GM18870 (cell line): Measurements from ENCODE around the gene RBM6.
A peak's percentile ranks its signal among the peaks of the same experiment; 100 is the strongest.

Experiments used
- ATAC-seq: cut with Tn5 transposase; IDR thresholded peaks from one replicate; pipeline ENCODE4 v1.9.1; 2021; ENCODE audit warnings: moderate library complexity; ENCODE audit not compliant: unreplicated experiment

RBM6 gene

GRCh38 chr3:50088725-50089608 lies 149.0 kb downstream of the RBM6 start, which contains the start of gene RBM5:
TSS of gene RBM5 (plus strand) at chr3:50088919. CDS start at chr3:50090435, 1,516 bp downstream.
- ATAC-seq = peak; percentile 89

GRCh38 chr3:50089609-50089945 lies 149.6 kb downstream of the RBM6 start:
- no peak for ATAC-seq

DNA sequence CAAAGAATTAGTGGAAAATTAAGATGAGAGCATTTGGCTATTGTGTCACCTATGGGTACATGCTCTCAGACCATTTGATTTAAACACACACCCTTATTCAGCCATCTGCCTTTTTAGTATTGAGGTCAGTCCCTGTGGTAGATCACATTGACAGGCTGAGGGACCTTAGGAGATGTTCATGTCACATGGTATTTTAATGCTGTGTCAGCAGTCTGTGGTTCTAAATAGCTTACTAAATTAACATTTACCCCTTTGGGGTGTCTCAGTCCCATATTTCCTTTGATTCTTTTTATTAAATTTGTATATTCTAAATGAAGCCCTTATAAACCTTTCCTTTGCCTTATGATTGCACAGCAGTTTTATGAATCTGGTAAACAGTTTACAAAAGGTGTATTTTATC lies 151.0 kb downstream of the RBM6 start:
- no peak for ATAC-seq

- no peak for ATAC-seq
These were observed 155.5 kb downstream of the RBM6 start for GRCh38 chr3:50095352-50095998.

DNA sequence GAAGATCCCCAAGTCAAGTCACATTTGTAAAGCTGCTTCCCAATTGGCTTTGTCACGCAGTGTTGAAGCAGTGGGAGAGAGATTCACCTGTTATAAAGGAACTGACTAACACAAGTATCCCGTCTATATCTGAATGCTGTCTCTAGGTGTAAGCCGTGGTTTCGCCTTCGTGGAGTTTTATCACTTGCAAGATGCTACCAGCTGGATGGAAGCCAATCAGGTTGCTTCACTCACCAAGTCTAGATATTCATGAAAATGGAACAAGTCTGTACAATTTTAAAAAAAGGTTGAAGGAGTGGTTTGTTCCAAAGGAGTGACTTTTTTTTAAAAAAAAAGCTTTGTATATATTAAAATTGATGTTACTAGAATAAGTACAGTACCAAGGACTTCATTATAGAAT lies 160.4 kb downstream of the RBM6 start:
- ATAC-seq = no peak

- no peak for ATAC-seq
These were observed 161.3 kb downstream of the RBM6 start for GRCh38 chr3:50100956-50101845.

DNA sequence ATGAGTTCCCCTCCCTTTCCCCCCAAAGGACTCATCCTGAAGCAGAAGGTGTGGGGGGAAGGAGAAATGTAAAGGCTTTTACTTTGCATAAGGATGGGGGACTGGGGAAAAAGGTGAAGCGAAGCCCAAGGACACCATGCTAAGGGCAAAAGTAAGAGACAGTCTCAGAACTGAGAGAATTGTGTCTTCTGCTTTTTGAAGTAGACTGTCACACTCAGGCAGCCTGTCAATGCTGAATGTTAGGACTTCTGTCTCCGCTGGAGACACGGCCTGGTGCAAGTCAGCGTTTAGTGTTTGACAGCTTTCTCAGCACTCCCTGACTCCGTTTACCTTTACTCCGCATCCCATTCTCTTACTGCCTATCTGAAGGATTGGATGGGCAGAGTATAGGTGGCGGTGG lies 162.6 kb downstream of the RBM6 start:
- ATAC-seq = no peak

DNA sequence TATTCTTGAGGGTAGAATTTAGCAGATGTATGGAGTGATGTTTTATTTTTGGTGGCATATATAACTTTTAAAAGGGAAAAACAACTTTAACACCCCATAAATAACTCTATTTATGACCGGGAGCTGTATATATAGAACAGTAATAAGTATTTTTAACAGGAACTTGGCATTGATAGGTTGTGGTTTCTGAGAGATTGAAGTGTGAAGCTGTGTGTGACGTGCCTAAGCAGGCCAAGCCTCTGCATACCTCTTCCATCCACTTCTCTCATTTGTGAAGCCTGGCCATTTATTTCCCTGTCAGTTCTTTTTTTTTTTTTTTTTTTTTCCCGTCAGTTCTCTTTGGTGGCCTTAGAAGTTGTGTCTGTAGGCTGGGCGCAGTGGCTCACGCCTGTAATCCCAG lies 171.8 kb downstream of the RBM6 start:
- ATAC-seq = no peak

DNA sequence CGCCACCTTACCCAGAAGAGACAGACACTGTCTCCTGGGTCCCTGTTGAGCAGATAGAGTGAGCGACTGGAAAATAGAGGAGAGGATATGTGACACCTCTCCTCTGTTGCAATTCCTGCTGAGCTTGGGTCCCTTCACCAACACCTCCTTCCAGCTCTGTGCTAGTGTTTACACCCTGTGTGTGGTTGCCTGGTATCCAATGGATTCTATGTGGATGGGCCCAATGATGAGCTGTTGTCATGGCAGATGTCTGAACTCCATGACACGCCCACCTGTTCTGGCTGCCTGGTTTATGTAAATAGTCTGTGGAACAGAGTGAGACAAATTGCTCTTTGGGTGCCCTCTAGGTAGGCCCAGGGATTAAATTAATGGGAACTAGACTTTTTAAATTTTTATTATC lies 172.5 kb downstream of the RBM6 start:
- no peak for ATAC-seq

- ATAC-seq = no peak
These were observed 177.2 kb downstream of the RBM6 start for GRCh38 chr3:50117120-50117519.

DNA sequence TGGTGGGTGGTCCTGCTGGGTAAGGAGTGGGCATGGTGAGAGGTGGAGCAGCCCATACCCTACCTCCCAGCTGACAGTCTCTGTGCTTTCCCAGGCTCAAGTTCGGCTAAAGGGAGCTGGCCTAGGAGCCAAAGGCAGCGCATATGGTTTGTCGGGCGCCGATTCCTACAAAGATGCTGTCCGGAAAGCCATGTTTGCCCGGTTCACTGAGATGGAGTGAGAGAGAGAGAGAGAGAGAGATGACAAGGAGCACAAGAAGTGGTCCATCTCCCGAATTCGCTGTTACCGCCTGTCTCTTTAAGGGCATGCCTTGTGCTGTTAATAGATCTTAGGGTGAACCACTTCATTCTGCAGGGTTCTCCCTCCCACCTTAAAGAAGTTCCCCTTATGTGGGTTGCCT lies 178.3 kb downstream of the RBM6 start:
- no peak for ATAC-seq

DNA sequence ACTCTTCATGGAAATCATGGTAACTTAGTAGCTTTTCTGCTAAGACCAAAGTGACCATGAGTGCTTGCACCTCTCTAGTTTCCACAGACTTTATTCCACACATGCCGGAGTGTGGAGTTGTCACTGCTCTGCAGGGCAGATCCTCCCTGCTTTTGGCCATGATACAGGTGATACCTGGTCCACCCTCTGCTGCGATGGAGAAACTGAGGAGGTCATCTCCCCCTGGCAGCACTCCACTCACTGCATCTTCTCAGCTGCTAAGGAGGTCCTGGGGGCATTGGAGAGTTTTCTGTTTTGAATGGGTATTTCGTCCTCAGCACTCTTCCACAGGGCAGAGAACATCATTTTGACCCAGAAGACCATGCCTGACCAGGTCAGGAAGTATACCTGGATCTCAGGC lies 179.8 kb downstream of the RBM6 start:
- no peak for ATAC-seq

DNA sequence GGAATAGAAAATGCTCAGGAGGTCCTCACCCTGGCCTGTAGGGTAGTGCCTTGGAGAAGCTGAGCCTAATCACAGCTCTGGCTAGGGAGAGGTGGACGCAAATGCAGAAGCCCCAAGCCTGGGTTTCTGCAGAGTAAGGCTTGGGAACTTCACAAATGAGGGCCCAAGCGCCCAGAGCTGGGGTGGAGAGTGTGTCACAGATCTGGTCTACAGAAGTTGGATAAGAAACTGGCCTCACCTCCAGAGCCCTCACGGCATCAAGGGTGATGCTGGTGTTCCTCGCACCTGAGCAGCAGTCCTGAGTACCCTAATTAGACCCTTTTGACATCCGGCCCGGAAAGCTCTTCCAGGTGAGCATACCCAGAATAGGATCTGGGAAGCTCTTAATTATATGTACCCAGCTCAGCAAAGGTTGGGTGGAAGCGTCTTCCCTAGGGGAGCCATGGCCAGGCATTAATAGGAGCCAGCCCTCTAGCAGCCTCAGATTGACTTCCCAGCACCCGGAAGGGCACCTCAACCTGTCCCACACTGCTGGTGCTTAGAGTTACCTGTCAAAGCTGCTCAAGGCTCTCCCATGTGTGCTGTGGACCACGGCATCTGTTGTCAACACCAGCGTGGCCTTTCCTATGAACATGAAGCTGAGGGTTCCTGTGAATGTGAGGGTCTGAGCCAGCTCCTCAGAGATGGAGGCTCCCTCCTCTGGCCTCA lies 180.6 kb downstream of the RBM6 start:
- ATAC-seq = no peak

GRCh38 chr3:50121072-50122032 lies 181.4 kb downstream of the RBM6 start:
- peak; percentile 61 for ATAC-seq

DNA sequence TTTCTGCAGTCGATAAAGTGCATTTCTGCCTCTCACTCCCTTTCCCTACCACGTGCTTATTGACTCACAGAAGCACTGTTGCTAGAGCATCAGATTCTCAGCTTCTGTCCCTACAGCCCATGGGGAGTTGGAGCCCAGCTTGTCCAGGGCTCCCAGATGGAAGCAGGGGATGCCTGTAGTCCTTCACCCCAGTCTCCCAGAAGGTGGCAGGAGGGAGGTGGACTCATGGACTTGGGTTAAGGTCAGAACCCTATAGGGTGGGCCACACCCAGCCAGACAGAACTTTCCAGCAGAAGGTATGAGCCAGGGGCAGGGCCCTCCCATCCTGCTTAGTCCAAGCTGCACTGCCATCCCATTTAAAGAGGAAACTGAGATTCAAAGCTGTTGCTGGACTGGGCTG lies 182.1 kb downstream of the RBM6 start:
- no peak for ATAC-seq

DNA sequence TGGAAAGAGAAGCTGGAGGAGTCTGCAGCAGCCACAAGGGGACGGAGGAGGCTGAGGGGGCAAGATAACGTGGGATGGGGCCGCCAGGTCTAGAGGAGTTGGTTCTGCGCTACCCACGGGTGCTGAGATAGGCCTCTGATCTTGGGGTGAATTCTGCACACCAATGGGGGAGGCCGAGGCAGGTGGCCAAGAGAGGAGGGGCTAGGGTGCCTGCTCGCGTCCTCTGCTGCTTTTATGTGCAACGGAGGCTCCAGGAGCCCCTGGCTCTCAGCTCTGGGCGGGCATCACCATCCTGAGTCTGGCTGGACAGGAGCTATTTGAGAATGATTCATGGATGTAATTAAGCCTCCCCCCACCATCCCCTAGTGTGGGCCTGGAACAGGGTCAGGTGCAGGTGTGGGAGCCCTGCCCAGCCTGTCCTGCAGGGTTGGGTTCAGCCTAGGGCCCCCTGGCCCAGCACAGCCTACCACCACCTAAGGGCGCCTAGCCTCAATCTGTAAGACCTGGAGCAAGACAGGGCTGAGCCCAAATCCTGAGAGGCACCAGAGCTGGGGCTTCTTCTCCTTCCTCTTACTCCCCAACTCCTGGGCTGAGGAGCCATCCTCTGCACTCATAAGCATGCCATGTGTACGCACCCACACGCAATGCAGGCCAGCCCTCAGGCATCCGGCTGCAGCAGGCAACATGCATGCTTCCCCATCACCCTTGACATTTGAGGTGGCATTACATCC lies 182.9 kb downstream of the RBM6 start:
- ATAC-seq = no peak

DNA sequence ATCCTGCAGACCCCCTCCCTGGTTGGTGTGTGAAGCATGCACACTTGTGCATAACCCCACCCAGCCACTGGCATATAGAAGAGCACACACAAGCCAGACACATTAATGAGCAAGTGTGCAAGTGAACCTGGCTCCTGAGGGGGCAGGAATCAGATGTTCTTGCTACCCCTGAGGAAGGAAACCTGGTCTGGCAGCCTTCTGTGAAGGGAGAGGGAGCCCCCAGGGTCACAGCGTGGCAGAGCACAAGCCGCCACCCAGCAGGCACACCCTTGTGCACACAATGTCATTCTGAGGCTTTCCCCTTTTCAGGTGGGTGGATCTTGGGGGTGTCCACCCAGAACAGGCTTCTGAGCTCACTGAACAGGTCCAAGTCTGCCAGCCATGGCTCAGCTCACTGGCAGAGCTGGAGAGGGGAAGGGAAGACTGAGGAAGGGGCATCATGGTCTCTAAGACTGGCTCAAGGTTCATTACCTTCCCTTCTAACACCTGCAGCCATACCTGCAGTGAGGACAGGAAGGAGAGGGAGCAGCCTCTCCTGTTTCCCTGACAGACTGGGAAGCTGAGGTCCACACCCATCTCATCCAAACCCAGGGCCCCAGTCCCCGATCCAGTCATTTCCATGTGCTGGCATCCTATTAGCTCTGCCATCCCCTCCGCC lies 183.6 kb downstream of the RBM6 start:
- no peak for ATAC-seq

- ATAC-seq = no peak
These were observed 184.3 kb downstream of the RBM6 start for GRCh38 chr3:50124052-50124799.
